GM12878 (cell line): Measurements from ENCODE around the gene PSMB8. TPM values are rescaled to one million over a fixed set of nuclear protein-coding genes. Genes with fewer than 3 reads are reported as not detected.

Source experiments
- ATAC-seq: fragments of 200-7000 bp; cut with Tn5 transposase; 3 replicates; pipeline ENCODE4 v1.9.1; 2020; ENCODE audit warnings: mild to moderate bottlenecking, moderate library complexity
- BruUV-seq: library from RNA; stranded (reverse); fragments of 400-500 nt; replicated peaks from 2 replicates; lab custom pipeline; 2021; lab: Mats Ljungman, UMichigan
- CTCF ChIA-PET: fragments of 300-600 bp; sonication (Branson Sonifier 250); formaldehyde crosslinking; extraction: SDS; loops from one replicate; lab custom pipeline; 2021; ENCODE audit warnings: inconsistent platforms; lab: Yijun Ruan, JAX
- POLR2A ChIA-PET: fragments of 350-600 bp; formaldehyde crosslinking; extraction: SDS; loops from one replicate; lab custom pipeline; 2021; ENCODE audit warnings: inconsistent platforms; lab: Charles Lee
- RAD21 ChIA-PET: fragments of 300-600 bp; sonication (Branson Sonifier 250); formaldehyde crosslinking; loops from one replicate; lab custom pipeline; 2023; ENCODE audit warnings: antibody characterized with exemption; ENCODE audit not compliant: unreplicated experiment; lab: Charles Lee
- SMC1A ChIA-PET: fragments of 300-600 bp; sonication (Branson Sonifier 250); formaldehyde crosslinking; loops from one replicate; lab custom pipeline; 2023; ENCODE audit not compliant: unreplicated experiment, uncharacterized antibody; lab: Charles Lee
- DNase-seq: peaks from one replicate; pipeline ENCODE4 v3.0.0-alpha.2; 2011; ENCODE audit warnings: low read depth, low spot score
- FAIRE-seq: peaks from 3 replicates; lab custom pipeline; 2011; peaks lifted over from hg19 to GRCh38; lab: Jason Lieb, UNC
- H2AFZ ChIP-seq: 2 replicates; pipeline ENCODE4 v1.6.0; 2011; ENCODE audit warnings: low read depth, low read length, control low read depth; ENCODE audit not compliant: control insufficient read depth
- H3K27ac ChIP-seq: 2 replicates; pipeline ENCODE4 v1.5.1; 2011; ENCODE audit warnings: control low read depth; ENCODE audit not compliant: control insufficient read depth, insufficient read depth
- H3K27me3 ChIP-seq, 2 experiments: replicated peaks in 1 of 2; 2 replicates each; pipeline versions ENCODE4 v1.6.0 to v1.6.1; 2011; ENCODE audit warnings: low read length in 1 of 2; ENCODE audit not compliant: control insufficient read depth in 2 of 2, insufficient read depth in 2 of 2
- H3K36me3 ChIP-seq, 2 experiments: 2 replicates each; pipeline ENCODE4 v1.5.1; 2011; ENCODE audit warnings: low read length in 1 of 2; ENCODE audit not compliant: control insufficient read depth in 2 of 2, insufficient read depth in 2 of 2
- H3K4me1 ChIP-seq: 2 replicates; pipeline ENCODE4 v1.6.1; 2011; ENCODE audit warnings: mild to moderate bottlenecking, low read length, moderate library complexity, mixed read lengths; ENCODE audit not compliant: control insufficient read depth, insufficient read depth
- H3K4me2 ChIP-seq: 2 replicates; pipeline ENCODE4 v1.6.0; 2011; ENCODE audit warnings: control low read depth; ENCODE audit not compliant: control insufficient read depth, insufficient read depth
- H3K4me3 ChIP-seq: fragments of 200-600 bp; sonication (generic); 2 replicates; pipeline ENCODE4 v1.5.1; 2016
- H3K79me2 ChIP-seq: 2 replicates; pipeline ENCODE4 v1.6.0; 2011; ENCODE audit warnings: low read length; ENCODE audit not compliant: control insufficient read depth, insufficient read depth
- H3K9ac ChIP-seq: 2 replicates; pipeline ENCODE4 v1.8.0; 2011; ENCODE audit warnings: low read length, control low read depth, mixed read lengths; ENCODE audit not compliant: control insufficient read depth, insufficient read depth
- H3K9me3 ChIP-seq: replicated peaks from 3 replicates; pipeline ENCODE4 v1.5.1; 2011; ENCODE audit warnings: mild to moderate bottlenecking, low read length; ENCODE audit not compliant: control insufficient read depth, insufficient read depth
- H4K20me1 ChIP-seq: 2 replicates; pipeline ENCODE4 v1.6.0; 2011; ENCODE audit not compliant: control insufficient read depth, insufficient read depth
- CBX3 ChIP-seq: fragments of 200-600 bp; sonication (generic); IDR thresholded peaks from 2 replicates; pipeline ENCODE4 v1.6.1; 2016; ENCODE audit warnings: low read depth, borderline replicate concordance
- CREM ChIP-seq: IDR thresholded peaks from 2 replicates; pipeline ENCODE4 v1.6.1; 2014; ENCODE audit warnings: antibody characterized with exemption, low read depth
- HDAC6 ChIP-seq: fragments of 200-600 bp; sonication (generic); IDR thresholded peaks from one replicate; pipeline ENCODE4 v1.8.0; 2017; ENCODE audit warnings: antibody characterized with exemption; ENCODE audit not compliant: unreplicated experiment
- MXI1 ChIP-seq: fragments of 150-350 bp; IDR thresholded peaks from 2 replicates; pipeline ENCODE4 v1.6.1; 2011; ENCODE audit warnings: low read depth, mild to moderate bottlenecking, inconsistent platforms, low read length, improper control_type of control experiment
- MYB ChIP-seq: fragments of 150-350 bp; IDR thresholded peaks from 2 replicates; pipeline ENCODE4 v1.6.1; 2014; ENCODE audit warnings: mild to moderate bottlenecking, low read depth, low read length, borderline replicate concordance
- NR2F1 ChIP-seq: fragments of 450-650 bp; conservative IDR thresholded peaks from 2 replicates; pipeline ENCODE4 v1.6.1; 2017; ENCODE audit warnings: mild to moderate bottlenecking
- POU2F2 ChIP-seq: IDR thresholded peaks from 3 replicates; pipeline ENCODE4 v1.6.1; 2011; ENCODE audit warnings: low read depth, mild to moderate bottlenecking, low read length, borderline replicate concordance
- RAD21 ChIP-seq: IDR thresholded peaks from 2 replicates; pipeline ENCODE4 v1.6.1; 2011; ENCODE audit warnings: mild to moderate bottlenecking, low read depth, low read length, moderate library complexity; ENCODE audit not compliant: insufficient read depth
- RBBP5 ChIP-seq: fragments of 200-600 bp; sonication (generic); conservative IDR thresholded peaks from 2 replicates; pipeline ENCODE4 v1.6.1; 2016
- SRF ChIP-seq, 2 experiments: IDR thresholded peaks; 2 replicates each; pipeline ENCODE4 v1.6.1; 2011; ENCODE audit warnings: low read depth in 2 of 2, low read length in 2 of 2, mild to moderate bottlenecking in 1 of 2, moderate library complexity in 1 of 2
- TBL1XR1 ChIP-seq: IDR thresholded peaks from 2 replicates; pipeline ENCODE4 v1.6.1; 2012; ENCODE audit warnings: low read depth, low read length, improper control_type of control experiment
- WGBS: methylation state at CpG from one replicate; pipeline ENCODE4 v1.1.6; 2016; ENCODE audit warnings: low lambda C conversion rate; ENCODE audit not compliant: insufficient replicate concordance, insufficient coverage; ENCODE audit errors: missing lambda C conversion rate; 5-methylcytosine and 5-hydroxymethylcytosine counted together
- in situ Hi-C: fragments of 300-500 bp; cut with MboI; formaldehyde crosslinking; loops from 9 replicates; pipeline ENCODE4 v1.14.3; 2018; ENCODE audit warnings: mixed read lengths
- intact Hi-C: fragments of 100-400 bp; cut with micrococcal nuclease; formaldehyde crosslinking; loops from one replicate; pipeline ENCODE4 v1.14.2; 2022; ENCODE audit not compliant: unreplicated experiment
- polyA plus RNA-seq, 11 experiments: library from polyadenylated mRNA; depleted of rRNA in 4 of 11; unstranded in 6 of 11; stranded (reverse) in 5 of 11; fragments of >200 nt; fragmentation: Nextera tagmentation in 4 of 11; fragmentation: Illumina TruSeq in 1 of 11; extraction: Ambion mirVana in 4 of 11; extraction: Trizol in 1 of 11; gene quantifications; 1 replicate in 1 of 11; 2 replicates in 10 of 11; pipeline versions ENCODE4 v1.2.1 to v1.2.3, GENCODE V29; 2011 to 2016; ENCODE audit warnings: inconsistent platforms in 2 of 11, missing spikeins in 2 of 11, low read depth in 1 of 11
- total RNA-seq, 4 experiments: library from RNA; depleted of rRNA in 3 of 4; stranded (reverse); fragments of >200 nt in 3 of 4; fragmentation: Illumina TruSeq in 1 of 4; extraction: Trizol in 1 of 4; gene quantifications; 2 replicates each; pipeline versions ENCODE4 v1.2.1 to v1.2.3, GENCODE V29; 2013 to 2021
- TF ChIP-seq, protein P1 (sequence below): IDR thresholded peaks from 2 replicates; pipeline ENCODE4 v1.6.1; 2012; ENCODE audit warnings: mild to moderate bottlenecking, low read depth, low read length
- TF ChIP-seq, protein P2 (sequence below): fragments of 150-350 bp; IDR thresholded peaks from 2 replicates; pipeline ENCODE4 v1.6.1; 2014; ENCODE audit warnings: mild to moderate bottlenecking, low read depth, low read length
- TF ChIP-seq, protein P3 (sequence below): fragments of 450-650 bp; formaldehyde crosslinking; IDR thresholded peaks from 2 replicates; pipeline ENCODE4 v1.5.0; 2022; ENCODE audit warnings: mild to moderate bottlenecking, missing genetic modification characterization

The PSMB8 gene
- total and polyA plus RNA-seq, 10 of the 15 experiments (the other 5 are each of a cell fraction or from before 2014, with no cell fraction given): 304 to 557 (median 379) TPM

DNA sequence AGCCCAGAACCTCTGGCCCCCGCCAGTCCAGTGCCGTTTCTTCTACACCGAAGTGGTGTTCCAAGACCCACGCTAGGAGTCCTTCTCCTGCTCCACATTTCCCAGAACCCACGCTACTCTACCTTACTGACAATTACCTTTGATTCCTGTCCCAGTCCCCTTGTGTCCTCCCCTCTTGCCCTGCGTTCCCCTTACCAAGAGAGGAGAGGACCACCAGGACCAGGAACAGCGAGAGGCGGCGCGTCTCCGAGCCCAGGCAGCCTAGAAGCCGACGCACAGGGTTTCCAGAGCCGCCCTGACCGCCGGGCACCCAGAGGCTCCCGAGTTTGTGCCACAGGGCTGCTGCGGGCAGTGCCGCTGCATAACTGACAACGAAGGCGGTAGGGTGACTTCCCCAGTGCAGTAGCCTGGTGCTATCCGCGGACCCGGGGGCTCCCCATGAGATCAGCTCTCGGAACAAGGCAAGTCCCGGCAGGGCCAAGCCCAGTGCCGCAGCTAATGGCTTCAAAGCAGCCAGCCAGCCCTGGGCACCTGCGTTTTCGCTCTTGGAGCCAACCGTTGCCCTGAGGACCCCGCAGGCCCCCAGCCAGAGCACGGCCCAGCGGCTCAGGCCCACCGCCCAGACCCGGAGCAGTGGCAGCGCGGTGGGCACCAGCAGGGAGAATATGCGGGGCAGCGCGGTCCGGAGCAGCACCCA is 9.1 kb upstream of the PSMB8 start:
- no peaks in the 10 kb centered on the region for H3K9me3 ChIP-seq
- no peaks in the 10 kb centered on the region for H4K20me1 ChIP-seq
- SMC1A ChIA-PET: interaction anchor here (0.6 to 7.5 kb wide), 10 partner anchors 8 to 413 kb away, joined by 3 to 131 read pairs (median 4); partner anchors contain the start of genes HLA-DRA, PSMB8 and TAP2
- peak overlapping the region; percentile 96 for H3K4me2 ChIP-seq
- FAIRE-seq (no peak), DNase-seq (no peak), ATAC-seq (peak; percentile 63)
- in situ Hi-C loops (no loop called here), intact Hi-C loops (loop anchor here (1.0 to 10.0 kb wide), 3 partner anchors 9 to 248 kb away; partner anchors contain the start of genes PSMB8 and TAP2)
- POLR2A ChIA-PET: interaction anchor here (0.7 to 8.1 kb wide), 18 partner anchors 9 to 663 kb away, joined by 3 to 357 read pairs (median 6); partner anchors contain the start of genes HLA-DMA, HLA-DMB, HLA-DPA1 and PBX2
- no TSS peak for BruUV-seq
- peak overlapping the region; percentile 100 for H3K27ac ChIP-seq
- peaks cover 6 to 40% of the 10 kb centered on the region in 2 experiments for H3K36me3 ChIP-seq
- RAD21 ChIA-PET: interaction anchor here (0.8 to 7.7 kb wide), 13 partner anchors 11 to 657 kb away, joined by 3 to 269 read pairs (median 4); partner anchors contain the start of genes HLA-DMA, HLA-DOB, HLA-DPA1 and PSMB8
- under 1% methylated on average over 39 of the region's 41 CpGs for WGBS
- H3K4me1 ChIP-seq: peaks cover 38% of the 10 kb centered on the region
- peak overlapping the region; percentile 88 for H3K4me3 ChIP-seq
- CTCF ChIA-PET: interaction anchor here (0.9 to 8.0 kb wide), 9 partner anchors 11 to 161 kb away, joined by 3 to 299 read pairs (median 9); partner anchors contain the start of genes HLA-DMA, PSMB8 and TAP2
- no peaks in the 10 kb centered on the region for H3K27me3 ChIP-seq
- no peak overlapping the region; the same call in 1 of the 2 replicates for H2AFZ ChIP-seq
- H3K79me2 ChIP-seq: peaks cover 92% of the 10 kb centered on the region
- peak overlapping the region; percentile 99 for H3K9ac ChIP-seq
- TF ChIP-seq CBX3 (no peak), CREM (0 out of 2 replicates have a peak, but pooled peaks have one; percentile 10), RAD21 (no peak), SRF (IDR thresholded peaks at IDR 0.05; ENCODE audit: low read depth in 2 of 2, low read length in 2 of 2) (no peak), MYB (no peak), TBL1XR1 (no peak), MXI1 (no peak), RBBP5 (no peak), NR2F1 (no peak; the same call in 1 of the 2 replicates), HDAC6 (no peak), POU2F2 (peak; percentile 23; the same call in 1 of the 3 replicates)
- TF ChIP-seq, protein P1, sequence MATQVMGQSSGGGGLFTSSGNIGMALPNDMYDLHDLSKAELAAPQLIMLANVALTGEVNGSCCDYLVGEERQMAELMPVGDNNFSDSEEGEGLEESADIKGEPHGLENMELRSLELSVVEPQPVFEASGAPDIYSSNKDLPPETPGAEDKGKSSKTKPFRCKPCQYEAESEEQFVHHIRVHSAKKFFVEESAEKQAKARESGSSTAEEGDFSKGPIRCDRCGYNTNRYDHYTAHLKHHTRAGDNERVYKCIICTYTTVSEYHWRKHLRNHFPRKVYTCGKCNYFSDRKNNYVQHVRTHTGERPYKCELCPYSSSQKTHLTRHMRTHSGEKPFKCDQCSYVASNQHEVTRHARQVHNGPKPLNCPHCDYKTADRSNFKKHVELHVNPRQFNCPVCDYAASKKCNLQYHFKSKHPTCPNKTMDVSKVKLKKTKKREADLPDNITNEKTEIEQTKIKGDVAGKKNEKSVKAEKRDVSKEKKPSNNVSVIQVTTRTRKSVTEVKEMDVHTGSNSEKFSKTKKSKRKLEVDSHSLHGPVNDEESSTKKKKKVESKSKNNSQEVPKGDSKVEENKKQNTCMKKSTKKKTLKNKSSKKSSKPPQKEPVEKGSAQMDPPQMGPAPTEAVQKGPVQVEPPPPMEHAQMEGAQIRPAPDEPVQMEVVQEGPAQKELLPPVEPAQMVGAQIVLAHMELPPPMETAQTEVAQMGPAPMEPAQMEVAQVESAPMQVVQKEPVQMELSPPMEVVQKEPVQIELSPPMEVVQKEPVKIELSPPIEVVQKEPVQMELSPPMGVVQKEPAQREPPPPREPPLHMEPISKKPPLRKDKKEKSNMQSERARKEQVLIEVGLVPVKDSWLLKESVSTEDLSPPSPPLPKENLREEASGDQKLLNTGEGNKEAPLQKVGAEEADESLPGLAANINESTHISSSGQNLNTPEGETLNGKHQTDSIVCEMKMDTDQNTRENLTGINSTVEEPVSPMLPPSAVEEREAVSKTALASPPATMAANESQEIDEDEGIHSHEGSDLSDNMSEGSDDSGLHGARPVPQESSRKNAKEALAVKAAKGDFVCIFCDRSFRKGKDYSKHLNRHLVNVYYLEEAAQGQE: 0 out of 2 replicates have a peak, but pooled peaks have one; percentile 20
- TF ChIP-seq, protein P2, sequence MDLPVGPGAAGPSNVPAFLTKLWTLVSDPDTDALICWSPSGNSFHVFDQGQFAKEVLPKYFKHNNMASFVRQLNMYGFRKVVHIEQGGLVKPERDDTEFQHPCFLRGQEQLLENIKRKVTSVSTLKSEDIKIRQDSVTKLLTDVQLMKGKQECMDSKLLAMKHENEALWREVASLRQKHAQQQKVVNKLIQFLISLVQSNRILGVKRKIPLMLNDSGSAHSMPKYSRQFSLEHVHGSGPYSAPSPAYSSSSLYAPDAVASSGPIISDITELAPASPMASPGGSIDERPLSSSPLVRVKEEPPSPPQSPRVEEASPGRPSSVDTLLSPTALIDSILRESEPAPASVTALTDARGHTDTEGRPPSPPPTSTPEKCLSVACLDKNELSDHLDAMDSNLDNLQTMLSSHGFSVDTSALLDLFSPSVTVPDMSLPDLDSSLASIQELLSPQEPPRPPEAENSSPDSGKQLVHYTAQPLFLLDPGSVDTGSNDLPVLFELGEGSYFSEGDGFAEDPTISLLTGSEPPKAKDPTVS: no peak
- TF ChIP-seq, protein P3, sequence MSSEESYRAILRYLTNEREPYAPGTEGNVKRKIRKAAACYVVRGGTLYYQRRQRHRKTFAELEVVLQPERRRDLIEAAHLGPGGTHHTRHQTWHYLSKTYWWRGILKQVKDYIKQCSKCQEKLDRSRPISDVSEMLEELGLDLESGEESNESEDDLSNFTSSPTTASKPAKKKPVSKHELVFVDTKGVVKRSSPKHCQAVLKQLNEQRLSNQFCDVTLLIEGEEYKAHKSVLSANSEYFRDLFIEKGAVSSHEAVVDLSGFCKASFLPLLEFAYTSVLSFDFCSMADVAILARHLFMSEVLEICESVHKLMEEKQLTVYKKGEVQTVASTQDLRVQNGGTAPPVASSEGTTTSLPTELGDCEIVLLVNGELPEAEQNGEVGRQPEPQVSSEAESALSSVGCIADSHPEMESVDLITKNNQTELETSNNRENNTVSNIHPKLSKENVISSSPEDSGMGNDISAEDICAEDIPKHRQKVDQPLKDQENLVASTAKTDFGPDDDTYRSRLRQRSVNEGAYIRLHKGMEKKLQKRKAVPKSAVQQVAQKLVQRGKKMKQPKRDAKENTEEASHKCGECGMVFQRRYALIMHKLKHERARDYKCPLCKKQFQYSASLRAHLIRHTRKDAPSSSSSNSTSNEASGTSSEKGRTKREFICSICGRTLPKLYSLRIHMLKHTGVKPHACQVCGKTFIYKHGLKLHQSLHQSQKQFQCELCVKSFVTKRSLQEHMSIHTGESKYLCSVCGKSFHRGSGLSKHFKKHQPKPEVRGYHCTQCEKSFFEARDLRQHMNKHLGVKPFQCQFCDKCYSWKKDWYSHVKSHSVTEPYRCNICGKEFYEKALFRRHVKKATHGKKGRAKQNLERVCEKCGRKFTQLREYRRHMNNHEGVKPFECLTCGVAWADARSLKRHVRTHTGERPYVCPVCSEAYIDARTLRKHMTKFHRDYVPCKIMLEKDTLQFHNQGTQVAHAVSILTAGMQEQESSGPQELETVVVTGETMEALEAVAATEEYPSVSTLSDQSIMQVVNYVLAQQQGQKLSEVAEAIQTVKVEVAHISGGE (CRISPR knock-in tag): no peak
